NCI-H510A (cell line): ENCODE measurements around the gene SDK1.

Experiments used
- DNase-seq: peaks from one replicate; lab custom pipeline; 2025; lab: John Stamatoyannopoulos, UW

Gene SDK1

DNA sequence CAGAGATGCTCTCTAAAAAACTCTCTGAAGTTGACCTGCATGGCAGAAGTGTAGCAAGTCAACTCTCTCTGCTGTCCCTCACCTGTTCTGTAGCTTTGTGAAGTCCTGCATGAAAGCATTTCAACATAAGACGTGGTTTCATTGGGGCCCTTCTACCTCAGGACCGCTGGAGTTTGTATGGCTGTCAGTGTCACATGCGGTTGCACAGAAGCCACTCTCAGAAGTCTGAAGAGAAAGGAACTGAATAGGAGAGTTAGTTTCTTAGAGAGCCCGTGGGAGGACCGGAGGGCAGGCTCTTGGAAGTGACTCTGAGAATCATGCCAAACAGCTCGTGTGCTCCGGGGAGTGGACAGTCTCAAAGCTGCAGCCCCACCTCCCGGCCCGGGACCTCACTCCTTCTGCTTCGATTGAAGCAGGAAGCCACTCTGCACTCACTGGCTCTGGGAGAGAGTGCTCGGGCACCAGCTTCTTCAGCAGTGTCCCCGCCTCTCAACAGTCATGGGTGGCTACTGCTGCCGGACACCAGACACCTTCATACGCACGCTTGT is 486.7 kb downstream of the SDK1 start:
- no peak for DNase-seq

DNA sequence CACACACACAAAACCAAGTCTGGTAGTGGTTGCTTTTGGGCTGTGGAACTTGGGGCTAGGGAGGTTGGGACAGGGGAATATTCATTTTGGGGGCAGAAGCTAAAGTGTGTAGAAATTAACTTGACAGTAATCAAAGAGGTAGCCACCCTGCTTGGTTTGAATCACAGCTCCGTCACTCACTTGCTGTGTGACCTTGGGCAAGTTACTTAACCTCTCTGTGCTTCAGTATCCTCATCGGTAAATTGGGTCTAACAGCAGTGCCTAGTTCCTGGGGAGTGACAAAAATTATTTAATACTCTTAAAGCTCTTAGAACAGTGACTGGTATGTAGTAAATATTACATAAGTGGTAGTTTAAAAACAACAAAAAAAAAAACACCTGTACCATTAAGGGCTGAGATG is 489.8 kb downstream of the SDK1 start:
- DNase-seq, result no peak

DNA sequence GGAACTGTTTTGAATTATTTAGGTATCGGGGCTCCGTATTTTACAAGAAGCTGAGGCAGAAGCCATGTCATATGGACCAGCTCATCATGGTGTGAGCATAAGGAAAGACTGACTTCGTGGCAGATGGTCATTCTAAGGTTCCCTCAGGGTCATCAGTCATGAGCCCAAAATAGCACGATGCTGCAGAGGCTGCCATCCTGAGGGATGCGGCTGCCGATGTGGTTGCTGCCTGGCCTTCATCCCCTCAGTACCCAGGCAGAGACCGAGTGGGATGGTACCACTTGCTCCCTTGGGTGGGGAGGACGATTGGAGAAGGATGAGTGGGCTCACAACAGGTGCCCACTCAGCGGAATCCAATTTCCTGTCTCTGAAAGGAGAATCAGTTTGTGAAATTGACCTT is 490.3 kb downstream of the SDK1 start:
- no peak for DNase-seq

DNA sequence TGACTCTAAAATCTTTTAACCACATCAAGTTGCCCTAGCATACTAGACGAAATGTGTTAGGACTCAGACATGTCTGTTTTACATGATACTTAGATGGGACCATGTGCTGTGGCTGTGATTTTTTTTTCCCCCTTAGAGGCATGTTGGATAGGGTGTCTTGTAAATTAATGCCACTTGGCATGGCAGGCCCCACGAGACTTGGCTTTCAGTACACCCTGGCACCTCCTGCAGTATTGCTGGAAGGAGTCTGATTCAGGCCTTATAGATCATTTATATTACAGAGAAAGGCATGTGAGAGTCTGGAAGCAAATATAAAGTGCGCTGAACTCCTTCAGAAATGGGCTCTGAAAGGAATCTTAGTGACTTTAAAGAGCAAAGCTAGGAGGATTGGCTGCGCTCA is 494.1 kb downstream of the SDK1 start:
- no peak for DNase-seq

DNA sequence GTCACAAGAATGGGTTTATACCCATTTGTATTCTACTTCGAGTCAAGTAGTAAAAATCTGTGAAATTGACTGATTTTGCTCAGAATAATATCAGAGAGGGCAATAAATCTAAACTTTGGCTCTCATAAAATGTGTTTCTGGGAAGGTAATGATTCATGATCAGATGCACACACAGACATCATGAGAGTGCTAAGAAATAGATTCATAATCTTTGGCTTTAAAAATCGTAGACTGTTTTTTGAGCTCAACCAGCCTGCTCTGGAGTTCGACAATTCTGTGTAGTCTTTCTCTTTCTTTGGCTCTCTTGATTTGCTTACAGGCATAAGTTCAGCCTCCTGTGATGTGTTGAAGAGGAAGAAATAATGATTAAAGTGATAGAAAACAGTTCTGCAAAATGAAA is 494.7 kb downstream of the SDK1 start:
- DNase-seq, result no peak

DNA sequence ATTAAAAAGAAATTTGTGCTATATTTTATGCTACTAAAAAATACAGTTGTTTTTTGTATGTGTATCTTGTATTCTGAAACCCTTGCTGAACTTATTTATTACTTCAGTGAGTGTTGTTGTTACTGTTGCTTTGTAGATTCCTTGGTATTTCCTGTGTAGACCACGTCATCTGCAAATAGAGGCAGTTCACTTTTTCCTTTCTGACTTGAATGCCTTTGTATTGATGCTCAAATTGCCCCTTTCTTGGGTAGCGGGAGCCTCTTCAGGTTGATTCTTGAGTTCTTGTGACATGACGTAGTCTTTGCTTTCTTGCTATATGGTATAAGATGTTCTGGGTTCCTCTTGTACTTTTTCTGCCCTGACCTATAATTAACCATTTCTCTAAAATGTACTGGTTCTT is 504.1 kb downstream of the SDK1 start:
- DNase-seq, result no peak

DNA sequence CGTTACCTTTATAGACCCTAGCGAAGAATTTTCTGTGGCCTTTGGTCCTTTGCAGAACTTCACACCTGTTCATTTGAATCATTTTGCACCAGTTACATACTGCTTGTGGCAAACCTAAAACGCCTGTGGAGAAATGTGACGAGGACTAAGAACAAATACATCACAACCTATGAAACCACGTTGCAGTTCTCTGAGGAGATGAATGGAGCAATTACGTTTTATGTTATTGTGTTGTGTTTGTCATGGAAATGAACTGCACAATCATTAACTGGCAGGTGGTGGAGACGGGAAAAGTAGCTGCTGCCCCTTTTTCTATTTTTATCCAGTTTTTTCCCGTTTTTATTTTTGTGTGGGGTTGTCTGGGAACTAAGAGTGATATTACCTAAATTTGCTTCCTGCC is 505.5 kb downstream of the SDK1 start:
- DNase-seq, result no peak

DNA sequence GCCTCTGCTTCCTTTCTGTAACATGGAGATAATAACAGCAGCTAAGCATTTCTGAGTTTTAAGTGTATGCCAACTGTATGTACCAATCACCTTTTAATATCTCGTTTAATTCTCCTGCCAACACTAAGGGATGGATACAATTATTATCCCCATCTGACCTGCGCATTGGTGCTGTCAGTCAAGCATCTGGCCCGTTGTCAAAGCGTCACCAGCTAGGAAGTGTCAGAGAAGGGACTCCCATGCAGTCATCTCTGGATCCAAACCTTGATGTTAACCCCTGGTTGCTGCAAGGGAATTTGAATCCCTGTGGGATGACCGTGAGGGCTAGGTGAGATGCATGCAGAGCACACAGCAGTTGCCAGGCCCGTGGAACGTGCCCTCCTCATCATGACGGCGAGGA is 506.8 kb downstream of the SDK1 start:
- DNase-seq, result no peak

DNA sequence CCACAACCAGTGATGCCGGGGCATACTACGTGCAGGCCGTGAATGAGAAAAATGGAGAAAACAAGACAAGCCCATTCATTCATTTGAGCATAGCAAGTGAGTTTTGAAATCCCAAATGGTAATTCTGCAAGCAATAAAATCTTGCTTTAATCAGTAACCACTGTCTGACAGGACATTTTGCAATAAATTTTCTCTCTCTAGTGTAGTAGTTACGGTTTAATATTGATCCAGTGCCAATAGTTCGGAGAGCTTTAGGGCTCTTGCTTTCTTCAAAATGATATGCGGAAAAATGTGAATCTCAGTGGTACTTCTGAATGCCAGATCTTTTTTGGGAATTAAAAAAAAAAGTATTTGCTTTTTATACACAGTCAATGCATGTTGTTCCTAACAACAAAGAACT is 520.4 kb downstream of the SDK1 start:
- DNase-seq, result no peak

DNA sequence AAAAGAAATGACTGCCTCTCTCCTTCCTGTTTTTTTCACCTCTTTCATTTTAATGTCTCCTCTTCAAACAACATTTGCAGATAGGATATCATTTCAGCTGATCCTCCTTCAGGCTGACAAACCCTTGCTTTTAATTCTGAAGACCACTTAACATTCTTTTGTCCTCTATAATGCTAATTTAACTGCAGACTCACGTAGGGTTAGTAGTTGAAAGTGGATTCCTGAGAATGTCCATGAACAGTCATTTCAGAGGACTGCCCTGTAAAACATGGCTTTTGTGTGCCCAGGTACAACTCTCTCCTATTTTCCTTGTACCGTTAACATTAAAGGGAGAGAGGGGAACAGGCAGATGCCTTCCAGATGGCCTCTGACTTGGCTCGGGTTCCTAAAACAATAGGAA is 524.4 kb downstream of the SDK1 start:
- no peak for DNase-seq

DNA sequence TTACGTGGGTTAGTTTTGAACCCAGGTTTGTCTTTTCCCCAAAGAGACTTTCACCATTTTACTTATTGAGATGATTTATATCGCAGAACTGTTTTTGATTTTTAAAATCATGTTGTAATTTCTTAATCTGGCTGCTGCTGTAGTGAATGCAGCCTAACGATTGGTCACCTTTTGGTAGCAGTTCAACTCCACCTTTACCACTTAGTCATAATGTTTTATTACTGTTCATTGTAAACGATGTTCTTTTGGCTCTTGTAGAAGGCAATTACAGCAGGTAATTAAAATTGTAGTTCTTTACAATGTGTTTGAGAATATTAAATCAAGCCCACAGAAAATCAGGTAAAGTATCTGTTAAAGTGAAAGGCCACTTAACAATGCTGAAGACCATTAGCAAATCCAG is 531.1 kb downstream of the SDK1 start:
- DNase-seq, result no peak

DNA sequence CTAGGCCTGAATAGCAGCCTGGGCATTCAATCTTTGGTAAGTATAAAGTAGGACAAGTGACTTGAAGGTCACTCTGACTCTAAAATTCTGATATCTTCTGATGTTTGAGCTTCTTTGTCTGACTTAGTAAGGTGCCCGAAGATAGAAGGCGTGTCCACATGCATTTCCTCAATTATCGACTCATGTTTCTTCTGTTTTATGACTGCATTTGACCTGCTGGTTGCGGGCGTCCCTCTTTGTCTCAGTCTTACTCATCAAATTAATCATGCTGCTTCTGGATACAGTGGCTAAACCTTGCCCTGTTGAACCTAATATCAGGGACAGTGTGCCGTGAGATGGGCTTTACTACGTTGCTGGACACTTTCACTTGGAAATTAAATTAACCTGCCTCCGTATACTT is 534.1 kb downstream of the SDK1 start:
- DNase-seq, result no peak

DNA sequence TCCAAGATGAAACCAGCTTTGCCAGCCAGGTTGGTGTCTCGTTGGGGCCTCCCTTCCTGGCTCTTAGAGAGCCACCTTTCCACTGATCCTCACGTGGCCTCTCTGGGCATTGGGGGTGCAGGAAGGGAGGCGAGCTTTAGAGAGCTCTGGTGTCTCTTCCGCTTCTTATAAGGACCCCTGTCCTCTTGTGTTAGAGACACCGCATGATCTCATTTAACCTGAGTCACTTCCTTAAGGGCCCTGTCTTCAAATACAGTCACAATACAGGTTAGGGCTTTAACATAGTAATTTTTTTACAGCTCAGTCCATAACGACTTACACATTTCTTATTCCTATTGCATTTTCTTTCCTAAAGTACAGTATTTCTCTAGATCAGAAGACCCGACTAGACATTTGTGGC is 535.8 kb downstream of the SDK1 start:
- DNase-seq, result no peak

DNA sequence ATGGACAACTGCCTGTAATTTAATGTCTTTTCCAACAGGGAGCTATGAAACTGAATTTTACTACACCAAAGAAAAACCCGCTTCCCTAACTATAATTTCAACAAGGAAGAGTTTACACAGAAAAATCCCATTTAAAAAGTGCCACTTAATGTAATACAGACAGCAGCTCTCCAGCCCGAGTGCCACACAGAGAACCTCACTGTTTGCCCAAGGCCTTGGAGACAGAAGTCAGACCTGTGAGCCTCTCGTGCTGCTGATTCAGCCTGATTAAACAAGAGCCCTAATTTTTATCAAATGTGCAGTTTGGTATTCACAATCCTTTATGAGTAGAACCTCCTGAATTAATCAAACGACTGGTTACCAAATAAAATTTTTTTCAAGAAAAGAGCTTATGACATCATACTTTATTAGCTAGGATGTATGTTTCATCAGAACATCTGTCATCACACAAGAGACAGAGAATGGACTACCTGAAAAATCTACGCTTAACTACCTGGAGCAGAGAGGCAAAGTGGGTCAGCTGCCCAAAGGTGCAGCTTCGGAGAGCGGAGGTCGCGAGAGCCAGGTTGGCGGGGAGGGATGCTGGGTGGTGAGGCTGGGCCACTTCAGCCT is 543.6 kb downstream of the SDK1 start:
- no peak for DNase-seq

DNA sequence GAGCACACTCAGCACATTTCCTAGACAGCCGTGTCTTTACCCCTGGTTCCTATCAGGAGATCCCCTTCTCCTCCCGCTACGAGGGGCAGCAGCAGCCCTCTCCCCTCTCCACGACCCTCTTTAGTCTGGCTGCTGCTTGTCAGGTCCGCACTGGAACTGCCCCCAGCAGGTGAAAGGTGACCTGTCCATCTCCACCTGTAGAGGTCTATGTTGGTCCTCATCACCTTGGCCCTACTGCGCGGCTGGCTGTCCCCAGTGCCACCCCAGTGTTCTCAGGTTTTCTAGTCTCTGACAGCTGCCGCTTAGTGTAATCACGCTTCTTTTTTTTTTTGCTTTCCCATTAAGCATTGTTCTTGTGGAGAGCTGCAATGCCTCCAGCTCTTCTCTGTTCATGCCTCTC is 545.7 kb downstream of the SDK1 start:
- DNase-seq, result no peak

DNA sequence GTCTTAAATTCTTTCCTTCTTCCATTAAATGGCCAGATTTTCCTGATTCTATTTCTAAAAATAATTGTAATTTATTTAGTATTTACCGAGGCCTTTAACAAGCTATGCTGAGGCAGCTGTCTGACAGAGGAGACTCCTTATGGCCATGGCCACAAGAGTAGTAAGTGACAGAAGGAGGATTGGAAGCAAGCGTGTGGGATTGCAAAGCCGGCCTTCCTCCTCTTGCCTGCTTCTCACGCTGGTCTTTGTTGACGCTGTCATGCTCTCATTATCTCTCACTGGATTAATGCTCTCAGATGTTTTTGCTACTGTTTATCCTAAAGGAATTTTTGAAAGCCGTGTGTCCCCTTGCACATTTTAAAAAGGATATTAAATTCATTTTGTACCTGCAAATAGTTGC is 546.3 kb downstream of the SDK1 start:
- DNase-seq, result no peak

DNA sequence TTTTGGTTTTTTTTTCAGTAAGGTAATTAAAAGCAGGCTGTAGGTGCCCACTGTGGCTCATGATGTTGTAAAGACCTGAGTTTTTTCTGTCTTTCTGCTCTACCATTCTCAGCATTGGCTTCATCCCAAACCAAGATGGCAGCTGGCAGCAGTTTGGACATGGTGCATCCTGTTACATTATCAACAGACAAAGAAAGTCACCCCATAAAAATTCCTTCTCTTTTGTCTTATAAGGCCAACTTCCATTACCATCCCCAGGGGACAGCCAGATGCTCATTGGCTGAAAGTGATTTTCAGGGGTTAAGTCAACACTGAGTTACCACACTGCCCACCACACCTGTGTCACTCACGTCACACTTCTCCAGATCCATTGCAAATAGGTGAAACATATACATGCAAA is 558.4 kb downstream of the SDK1 start:
- no peak for DNase-seq

DNA sequence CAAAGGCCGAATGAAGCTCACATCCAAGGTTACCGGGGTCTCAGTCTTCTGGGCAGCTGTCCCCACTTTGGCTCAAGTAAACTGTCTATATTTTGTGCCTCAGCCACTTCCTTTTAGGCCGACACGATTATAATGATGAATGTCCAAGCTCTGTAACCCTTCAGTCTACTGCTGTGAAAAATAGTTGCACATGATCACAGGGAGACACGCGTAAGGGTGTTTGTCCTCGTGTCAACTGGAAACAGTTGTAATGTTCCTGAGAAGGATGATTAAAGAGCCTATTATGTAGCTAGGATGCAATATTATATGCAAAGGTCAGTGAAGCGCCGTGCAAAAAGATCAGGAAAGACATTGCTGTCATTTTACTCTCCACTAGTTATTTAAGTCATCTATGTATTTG is 559.9 kb downstream of the SDK1 start:
- no peak for DNase-seq

DNA sequence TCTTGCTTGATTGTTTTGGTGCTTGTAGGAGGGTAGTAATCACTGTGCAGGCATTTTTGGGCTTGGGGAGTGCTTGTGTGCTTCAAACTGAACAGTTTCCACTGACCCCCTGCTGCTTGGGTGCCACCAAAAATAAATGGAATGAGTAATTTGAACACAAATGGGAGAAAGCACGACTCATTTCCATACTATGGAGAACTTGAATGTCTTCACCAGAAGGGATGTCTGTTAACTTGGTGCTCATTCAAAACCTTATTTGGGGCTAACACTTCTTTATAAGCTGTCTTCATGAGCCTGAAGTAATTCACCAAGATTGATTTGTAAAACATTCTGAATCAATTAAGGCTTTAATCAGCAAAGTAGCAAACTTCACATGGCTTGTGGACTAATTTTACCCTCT is 560.3 kb downstream of the SDK1 start:
- DNase-seq, result no peak

DNA sequence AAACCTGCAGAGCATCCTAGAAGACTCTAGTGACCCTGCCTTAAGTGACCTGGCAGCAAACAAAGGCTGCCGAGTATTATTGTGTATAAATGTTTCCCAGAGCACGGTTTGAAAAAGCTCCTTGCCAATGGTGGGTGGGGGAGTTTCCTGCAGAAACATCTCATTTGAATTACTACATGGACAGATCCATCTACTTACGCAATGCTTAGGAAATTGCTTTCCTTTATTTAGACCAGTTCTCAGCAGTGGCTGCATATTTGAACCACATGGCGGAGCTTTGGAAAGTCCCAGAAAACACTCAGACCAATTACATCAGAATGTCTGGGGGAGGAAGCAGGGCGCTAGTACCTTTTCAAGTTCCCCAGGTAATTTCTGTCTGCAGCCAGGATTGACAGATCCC is 560.9 kb downstream of the SDK1 start:
- DNase-seq, result no peak

DNA sequence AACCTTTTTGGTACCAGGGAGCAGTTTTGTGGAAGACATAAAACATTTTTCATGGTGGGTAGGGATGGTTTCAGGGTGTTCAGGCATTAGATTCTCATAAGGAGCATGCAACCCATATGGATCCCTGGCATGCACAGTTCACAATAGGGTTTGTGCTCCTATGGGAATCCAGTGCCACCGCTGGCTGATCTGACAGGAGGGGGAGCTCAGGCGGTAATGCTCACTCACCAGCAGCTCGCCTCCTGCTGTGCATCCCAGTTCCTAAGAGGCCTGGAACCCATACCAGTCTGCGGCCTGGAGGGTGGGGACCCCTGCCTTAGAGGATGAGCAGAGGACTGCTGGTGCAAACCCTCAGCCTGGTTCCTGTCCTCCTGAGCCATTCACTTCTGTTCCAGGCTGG is 561.7 kb downstream of the SDK1 start:
- no peak for DNase-seq

DNA sequence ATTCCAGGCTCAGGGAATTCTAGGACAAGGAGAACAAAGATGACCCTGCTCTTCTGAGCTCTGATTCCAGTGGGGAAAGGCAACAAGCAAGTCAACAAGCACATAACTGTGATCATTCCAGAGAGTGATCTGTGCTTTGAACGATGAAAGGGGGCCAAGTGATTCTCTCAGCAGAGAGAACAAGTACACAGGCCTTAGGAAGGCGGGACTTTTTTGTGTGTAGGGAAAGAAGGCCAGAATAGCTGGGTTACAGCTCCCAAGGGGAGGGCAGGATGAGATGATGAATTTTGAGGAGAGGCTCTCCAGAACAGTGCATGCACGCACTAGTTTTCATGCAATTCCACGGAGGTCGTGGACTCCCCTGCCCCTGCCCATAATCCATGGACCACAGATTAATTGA is 565.2 kb downstream of the SDK1 start:
- DNase-seq, result no peak

DNA sequence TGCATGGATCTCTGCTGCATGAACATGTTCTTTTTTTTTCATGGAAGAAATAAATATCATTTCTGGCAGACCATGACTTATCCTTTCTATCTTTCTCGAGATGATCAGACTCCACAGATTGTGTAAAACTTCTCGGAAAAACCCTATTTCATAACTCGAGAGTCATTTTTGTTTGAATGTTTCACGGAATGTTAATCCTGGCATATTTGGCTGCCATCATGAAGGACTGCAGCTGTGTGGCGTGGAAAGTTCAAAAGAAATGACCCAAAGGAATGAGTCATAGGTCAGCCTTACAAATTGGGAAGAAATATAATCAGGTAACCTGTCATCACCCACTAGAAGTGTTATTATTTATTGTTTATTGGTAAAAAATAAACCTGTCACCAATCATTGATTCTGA is 566.8 kb downstream of the SDK1 start:
- DNase-seq, result no peak

DNA sequence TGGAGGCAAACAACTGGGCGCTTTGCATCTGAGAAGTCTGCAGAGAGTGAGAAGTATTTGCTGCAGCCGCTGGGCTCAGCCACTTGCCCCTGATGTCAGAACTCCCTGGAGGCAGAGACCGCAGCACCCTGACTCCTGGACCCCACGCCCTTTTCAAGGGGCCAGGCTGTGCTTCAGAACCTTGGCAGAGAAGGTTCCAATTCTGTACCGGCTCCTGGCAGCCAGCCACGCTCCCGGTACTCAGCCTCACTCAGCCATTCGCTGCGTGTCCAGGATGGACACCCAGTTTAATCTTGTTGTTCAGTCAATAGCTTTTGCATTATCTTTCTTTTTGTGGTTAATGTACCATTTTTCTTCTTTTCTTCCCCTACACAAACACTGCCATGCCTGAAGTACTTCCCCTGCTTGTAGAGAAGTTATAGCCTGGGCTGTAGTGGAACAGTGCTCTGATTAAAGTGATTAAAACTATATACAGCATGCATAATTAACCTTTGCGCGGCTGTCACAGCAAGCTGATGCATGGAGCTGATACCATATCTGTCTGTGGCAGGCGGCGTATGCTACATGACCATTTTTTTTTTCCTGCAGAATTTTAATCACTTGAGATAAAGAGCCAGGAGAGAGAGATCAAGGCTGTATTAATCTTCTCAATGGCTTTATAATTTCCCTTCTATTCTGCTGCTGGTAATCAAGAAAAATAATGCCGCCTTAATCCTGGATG is 578.5 kb downstream of the SDK1 start:
- DNase-seq, result no peak
